ENCODE data around the gene AGMO. TPM values are rescaled to one million over a fixed set of nuclear protein-coding genes. Genes with fewer than 3 reads are reported as not detected.

The AGMO gene
- total and polyA plus RNA-seq, 10 of the 15 experiments (the other 5 are each of a cell fraction or from before 2014, with no cell fraction given), result 0.11 to 0.29 TPM; not detected in 8

GRCh38 chr7:15524077-15524476, 37.7 kb downstream of the AGMO start:
- no peak for DNase-seq (ENCODE audit: low read depth, low spot score)
- Histone ChIP-seq H3K4me1 (ENCODE audit: control insufficient read depth, insufficient read depth, low read length) (no peaks in the 10 kb centered on the region), H3K36me3 (ENCODE audit: control insufficient read depth in 2 of 2, insufficient read depth in 2 of 2, low read length in 1 of 2) (no peaks in the 10 kb centered on the region), H3K4me2 (ENCODE audit: control insufficient read depth, insufficient read depth) (no peak overlapping the region), H4K20me1 (ENCODE audit: control insufficient read depth, insufficient read depth) (no peaks in the 10 kb centered on the region), H3K27me3 (replicated peaks in 1 of 2; ENCODE audit: control insufficient read depth in 2 of 2, insufficient read depth in 2 of 2, low read length in 1 of 2) (no peaks in the 10 kb centered on the region), H3K79me2 (ENCODE audit: control insufficient read depth, insufficient read depth, low read length) (no peaks in the 10 kb centered on the region), H3K9ac (ENCODE audit: control insufficient read depth, insufficient read depth, low read length) (no peak overlapping the region), H3K4me3 (no peak overlapping the region), H2AFZ (ENCODE audit: control insufficient read depth, low read depth, low read length) (no peak overlapping the region), H3K9me3 (replicated peaks; ENCODE audit: control insufficient read depth, insufficient read depth, low read length) (no peaks in the 10 kb centered on the region), H3K27ac (ENCODE audit: control insufficient read depth, insufficient read depth) (no peak overlapping the region)
- FAIRE-seq, result no peak
- 38% methylated on average over 1 of the region's 1 CpG for WGBS (ENCODE audit: insufficient coverage, insufficient replicate concordance, low lambda C conversion rate, missing lambda C conversion rate)
- in situ Hi-C loops (cut with MboI), result no loop called here
- no TSS peak for BruUV-seq (replicated peaks)
- ChIA-PET CTCF (interaction anchor here (0.6 kb wide), 1 partner anchor 80 kb away, joined by 4 read pairs; no protein-coding TSS in a partner anchor), RAD21 (ENCODE audit: unreplicated experiment) (no interaction called here), SMC1A (ENCODE audit: uncharacterized antibody, unreplicated experiment) (no interaction called here), POLR2A (no interaction called here)
- intact Hi-C loops (cut with micrococcal nuclease; ENCODE audit: unreplicated experiment), result no loop called here
- no peak for ATAC-seq
- TF ChIP-seq RFX5 (IDR thresholded peaks at IDR 0.05; ENCODE audit: low read depth, low read length), result no peak
- no peak for TF ChIP-seq REST (IDR thresholded peaks at IDR 0.05; ENCODE audit: low read depth, low read length)
- TF ChIP-seq SPI1 (IDR thresholded peaks at IDR 0.05; ENCODE audit: borderline replicate concordance, insufficient read depth, low read depth, low read length), result no peak
- TF ChIP-seq CHD2 (IDR thresholded peaks at IDR 0.05; ENCODE audit: borderline replicate concordance, low read depth, low read length), result no peak
- TF ChIP-seq ATF3 (IDR thresholded peaks at IDR 0.05; ENCODE audit: borderline replicate concordance, extremely low read depth, low read depth, low read length), result no peak
- TF ChIP-seq POLR2A (IDR thresholded peaks at IDR 0.05; ENCODE audit: low read depth, low read length), result no peak
- no peak for TF ChIP-seq MYB (IDR thresholded peaks at IDR 0.05; ENCODE audit: borderline replicate concordance, low read depth, low read length)
- TF ChIP-seq HSF1 (IDR thresholded peaks at IDR 0.05; ENCODE audit: low read depth, low read length), result no peak
- TF ChIP-seq E4F1 (IDR thresholded peaks at IDR 0.05; ENCODE audit: borderline replicate concordance, partially characterized antibody), result no peak
- TF ChIP-seq FOXK2 (IDR thresholded peaks at IDR 0.05), result no peak
- TF ChIP-seq BCL11A (IDR thresholded peaks at IDR 0.05; ENCODE audit: low read depth, low read length), result no peak
- no peak for TF ChIP-seq CBFB (IDR thresholded peaks at IDR 0.05; ENCODE audit: low read depth)
- no peak for TF ChIP-seq ZNF622 (IDR thresholded peaks at IDR 0.05)

Data from GM12878 (cell line).